Motor neuron (in vitro differentiated cells): Measurements from ENCODE around the gene METTL2B. TPM values are rescaled to one million over a fixed set of nuclear protein-coding genes. Genes with fewer than 3 reads are reported as not detected.
"Not testable (repeated sequence)": the region's sequence is repeated elsewhere in the genome, so short reads cannot be mapped to it uniquely, and the experiment has no call there.

Experiments
- ATAC-seq, 8 experiments: fragments of 200-7000 bp; cut with Tn5 transposase; replicated peaks in 6 of 8; 2 replicates each; pipeline ENCODE4 v1.8.0; 2021; ENCODE audit warnings: mild to moderate bottlenecking in 8 of 8, moderate library complexity in 8 of 8
- H3K27ac ChIP-seq, 2 donors: fragments of 250-450 bp; sonication (Bioruptor Pico); 2 replicates each; pipeline ENCODE4 v1.9.0; 2021; ENCODE audit warnings: antibody characterized with exemption in 2 of 2, mild to moderate bottlenecking in 2 of 2, moderate library complexity in 1 of 2
- H3K4me1 ChIP-seq, 2 donors: fragments of 250-450 bp; sonication (Bioruptor Pico); replicated peaks in 1 of 2; 2 replicates each; pipeline ENCODE4 v1.6.1; 2021; ENCODE audit warnings: antibody characterized with exemption in 2 of 2, mild to moderate bottlenecking in 2 of 2, moderate library complexity in 1 of 2
- H3K4me3 ChIP-seq, 5 donors: fragments of 250-450 bp; sonication (Bioruptor Pico); 2 replicates each; pipeline ENCODE4 v1.9.0; 2021; ENCODE audit warnings: antibody characterized with exemption in 5 of 5, mild to moderate bottlenecking in 5 of 5, moderate library complexity in 4 of 5
- WGBS, 10 experiments: fragments of 450-650 bp; shearing (Covaris generic); methylation state at CpG; one replicate each; pipeline ENCODE4 v1.0.0; 2022; 5-methylcytosine and 5-hydroxymethylcytosine counted together
- in situ Hi-C, 9 experiments: fragments of 400-800 bp; cut with MboI; loops; one replicate each; pipeline ENCODE4 v1.15.0; 2021; ENCODE audit warnings: low sequenced_read_pairs in 9 of 9, low pct_unique_long_range_greater_than_20kb in 2 of 9; ENCODE audit not compliant: unreplicated experiment in 9 of 9
- total RNA-seq, 8 experiments: library from RNA; unstranded; fragments of 300-600 nt; gene quantifications; 2 replicates each; pipeline versions ENCODE4 v1.2.3 to v1.2.4, GENCODE V29; 2022

The METTL2B gene
- total RNA-seq, 8 experiments from 2014 or later = 26.9 to 41.6 (median 30.5) TPM

- Histone ChIP-seq H3K4me3 (no peak overlapping the region), H3K4me1 (no peaks in the 10 kb centered on the region), H3K27ac (no peak overlapping the region)
- in situ Hi-C loops = loop anchor here in 2 of 9 experiments (25.0 kb wide), 1 partner anchor 441 kb away; no protein-coding TSS in a partner anchor
- WGBS, 10 experiments = 0 to 100% (median 0%) methylated on average over 1 to 4 of the region's 5 CpGs; no CpG with 5 or more reads in 5 of the 10 experiments
- ATAC-seq = peak in 1 of 8 experiments; percentile 64
Measured at GRCh38 chr7:128446306-128446705, 30.2 kb upstream of the METTL2B start.

GRCh38 chr7:128447941-128448564 lies 28.5 kb upstream of the METTL2B start:
- in situ Hi-C loops = loop anchor here in 2 of 9 experiments (25.0 kb wide), 1 partner anchor 439 kb away; no protein-coding TSS in a partner anchor
- ATAC-seq = no peak
- no peak overlapping the region for H3K4me3 ChIP-seq
- WGBS, 10 experiments = 80 to 100% (median 92%) methylated on average over 1 to 3 of the region's 4 CpGs; no CpG with 5 or more reads in 1 of the 10 experiments
- H3K27ac ChIP-seq = no peak overlapping the region
- H3K4me1 ChIP-seq = no peaks in the 10 kb centered on the region

- 77 to 98% (median 83%) methylated on average over 4 to 6 of the region's 6 CpGs for WGBS, 10 experiments
- no peak overlapping the region for H3K4me3 ChIP-seq
- no peaks in the 10 kb centered on the region for H3K4me1 ChIP-seq
- ATAC-seq = no peak
- H3K27ac ChIP-seq = no peak overlapping the region
- in situ Hi-C loops = loop anchor here in 2 of 9 experiments (25.0 kb wide), 1 partner anchor 438 kb away; no protein-coding TSS in a partner anchor
Measured at GRCh38 chr7:128448751-128449302, 27.7 kb upstream of the METTL2B start.

GRCh38 chr7:128450409-128450808 lies 26.1 kb upstream of the METTL2B start:
- in situ Hi-C loops = loop anchor here in 1 of 9 experiments (25.0 kb wide), 1 partner anchor 437 kb away; no protein-coding TSS in a partner anchor
- WGBS, 10 experiments = 10 to 67% (median 46%) methylated on average over 1 to 4 of the region's 4 CpGs; no CpG with 5 or more reads in 1 of the 10 experiments
- peak in 2 of 8 experiments; percentile 25 to 60 for ATAC-seq
- no peak overlapping the region for H3K27ac ChIP-seq
- H3K4me3 ChIP-seq = no peak overlapping the region
- H3K4me1 ChIP-seq = peaks cover 12 to 14% of the 10 kb centered on the region in 2 donors

- ATAC-seq = no peak
- Histone ChIP-seq H3K27ac (no peak overlapping the region), H3K4me3 (no peak overlapping the region), H3K4me1 (peaks cover 12 to 14% of the 10 kb centered on the region in 2 donors)
- 74 to 100% (median 89%) methylated on average over 2 to 5 of the region's 5 CpGs; no CpG with 5 or more reads in 2 of the 10 experiments for WGBS, 10 experiments
- in situ Hi-C loops = loop anchor here in 1 of 9 experiments (25.0 kb wide), 1 partner anchor 436 kb away; no protein-coding TSS in a partner anchor
Measured at GRCh38 chr7:128450913-128451312, 25.6 kb upstream of the METTL2B start.

- Histone ChIP-seq H3K27ac (no peak overlapping the region), H3K4me3 (no peak overlapping the region), H3K4me1 (peaks cover 21 to 23% of the 10 kb centered on the region in 2 donors)
- 12 to 92% (median 77%) methylated on average over 1 of the region's 1 CpG for WGBS, 10 experiments
- in situ Hi-C loops = loop anchor here in 1 of 9 experiments (25.0 kb wide), 1 partner anchor 435 kb away; no protein-coding TSS in a partner anchor
- ATAC-seq = no peak
Measured at GRCh38 chr7:128452552-128452951, 24.0 kb upstream of the METTL2B start.

- Histone ChIP-seq H3K4me3 (no peak overlapping the region), H3K4me1 (peaks cover 28 to 35% of the 10 kb centered on the region in 2 donors), H3K27ac (peak overlapping the region in 1 of 2 donors; percentile 82)
- 0 to 100% (median 49%) methylated on average over 1 to 13 of the region's 23 CpGs for WGBS, 10 experiments
- peak in 5 of 8 experiments; percentile 2 to 48 (median 10) for ATAC-seq
- in situ Hi-C loops = loop anchor here in 1 of 9 experiments (25.0 kb wide), 1 partner anchor 433 kb away; no protein-coding TSS in a partner anchor
Measured at GRCh38 chr7:128453836-128454804, 22.4 kb upstream of the METTL2B start.

GRCh38 chr7:128454808-128455542 lies 21.6 kb upstream of the METTL2B start:
- Histone ChIP-seq H3K4me1 (peaks cover 31 to 35% of the 10 kb centered on the region in 2 donors), H3K27ac (peak overlapping the region; percentile 72 to 82), H3K4me3 (peak overlapping the region; percentile 51 to 91 (median 57))
- in situ Hi-C loops = loop anchor here in 1 of 9 experiments (25.0 kb wide), 1 partner anchor 432 kb away; no protein-coding TSS in a partner anchor
- 6 to 100% (median 61%) methylated on average over 3 to 22 of the region's 25 CpGs for WGBS, 10 experiments
- peak in 2 of 8 experiments; percentile 2 to 6 for ATAC-seq

- in situ Hi-C loops = loop anchor here in 1 of 9 experiments (25.0 kb wide), 1 partner anchor 432 kb away; no protein-coding TSS in a partner anchor
- 0 to 2% (median 0%) methylated on average over 1 to 28 of the region's 64 CpGs; no CpG with 5 or more reads in 6 of the 10 experiments for WGBS, 10 experiments
- Histone ChIP-seq H3K27ac (peak within 1 kb of the TSS; percentile 72 to 82), H3K4me3 (peak within 1 kb of the TSS; percentile 51 to 91 (median 57)), H3K4me1 (peaks cover 31 to 35% of the 10 kb centered on the region in 2 donors)
- peak; percentile 80 to 97 (median 94) for ATAC-seq
Measured at GRCh38 chr7:128455543-128456254, 20.8 kb upstream of the METTL2B start, which contains the start of gene HILPDA. Gene HILPDA, plus strand, starts transcription at chr7:128455878. Its CDS starts 1,391 bp downstream, at chr7:128457269.

GRCh38 chr7:128456255-128456725 lies 20.3 kb upstream of the METTL2B start:
- in situ Hi-C loops = loop anchor here in 1 of 9 experiments (25.0 kb wide), 1 partner anchor 431 kb away; no protein-coding TSS in a partner anchor
- peaks cover 31 to 35% of the 10 kb centered on the region in 2 donors for H3K4me1 ChIP-seq
- peak overlapping the region in 1 of 2 donors; percentile 82 for H3K27ac ChIP-seq
- WGBS, 10 experiments = 0 to 8% (median 0%) methylated on average over 1 to 3 of the region's 5 CpGs; no CpG with 5 or more reads in 5 of the 10 experiments
- ATAC-seq = peak in 2 of 8 experiments; percentile 1 to 32
- H3K4me3 ChIP-seq = peak overlapping the region; percentile 51 to 91 (median 57)

- in situ Hi-C loops = loop anchor here in 1 of 9 experiments (25.0 kb wide), 1 partner anchor 430 kb away; no protein-coding TSS in a partner anchor
- not testable (repeated sequence) for ATAC-seq, H3K27ac ChIP-seq
- Histone ChIP-seq H3K4me1 (peaks cover 31 to 35% of the 10 kb centered on the region in 2 donors), H3K4me3 (peak overlapping the region in 1 of 5 donors; percentile 91)
- 91 to 100% (median 100%) methylated on average over 2 to 5 of the region's 6 CpGs; no CpG with 5 or more reads in 6 of the 10 experiments for WGBS, 10 experiments
Measured at GRCh38 chr7:128457385-128457784, 19.2 kb upstream of the METTL2B start.
